Measurements from ENCODE around the gene BACH1.

The BACH1 gene

DNA sequence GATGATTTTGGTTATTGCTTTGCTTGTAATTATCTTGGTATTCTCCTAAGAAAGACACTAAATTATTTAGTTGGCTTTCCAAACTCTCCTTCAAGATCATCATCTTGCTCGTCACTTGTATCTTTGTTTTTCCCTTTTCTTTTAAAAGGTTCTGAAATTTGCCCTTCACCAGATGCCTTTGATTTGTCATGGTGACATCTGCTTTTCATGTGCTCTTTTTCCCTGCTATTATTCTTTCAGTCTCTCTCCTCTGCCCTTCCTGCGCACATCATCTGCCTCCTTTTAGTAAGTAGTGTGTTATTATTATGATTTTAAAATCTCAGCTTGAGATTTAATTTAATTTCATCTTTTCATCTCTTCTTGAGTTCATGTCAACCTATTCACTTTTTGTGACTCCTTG is 92.1 kb downstream of the BACH1 start:
- no peaks in the 10 kb centered on the region for H3K4me1 ChIP-seq (ENCODE audit: insufficient read depth, poor library complexity, severe bottlenecking)
- no peak overlapping the region for H3K4me3 ChIP-seq (ENCODE audit: severe bottlenecking)
- DNase-seq (ENCODE audit: low spot score) (no peak), ATAC-seq (ENCODE audit: low read depth) (no peak)
- H3K27ac ChIP-seq (ENCODE audit: poor library complexity, severe bottlenecking), result no peak overlapping the region
- no peaks in the 10 kb centered on the region; the same call in 1 of the 2 replicates for H3K36me3 ChIP-seq (ENCODE audit: low read depth)
- H3K27me3 ChIP-seq (ENCODE audit: insufficient read depth, poor library complexity, severe bottlenecking), result no peaks in the 10 kb centered on the region
- TF ChIP-seq CTCF (IDR thresholded peaks at IDR 0.05; ENCODE audit: poor library complexity, severe bottlenecking), result no peak
- no peaks in the 10 kb centered on the region for H3K9me3 ChIP-seq (ENCODE audit: severe bottlenecking)

DNA sequence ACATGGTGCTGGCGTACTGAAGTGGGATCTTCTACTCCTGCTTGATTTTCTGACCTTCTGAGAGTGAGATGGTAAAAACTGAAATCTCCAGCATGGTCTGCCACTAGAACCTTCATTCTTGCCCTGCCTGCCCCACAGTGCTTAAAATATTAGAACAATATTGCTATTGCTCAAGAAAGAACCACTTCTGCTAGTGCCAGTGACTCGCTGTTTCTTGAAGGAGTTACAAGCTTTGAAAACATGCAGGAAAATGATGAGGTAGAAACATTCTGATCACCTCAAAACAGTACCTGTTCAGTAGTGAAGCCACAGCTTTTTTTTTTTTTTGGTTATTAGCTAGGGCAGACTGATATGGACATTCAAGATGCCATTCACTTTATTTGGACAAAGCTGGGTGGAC is 95.3 kb downstream of the BACH1 start:
- no peaks in the 10 kb centered on the region; the same call in 1 of the 2 replicates for H3K36me3 ChIP-seq (ENCODE audit: low read depth)
- no peak overlapping the region for H3K27ac ChIP-seq (ENCODE audit: poor library complexity, severe bottlenecking)
- no peaks in the 10 kb centered on the region for H3K4me1 ChIP-seq (ENCODE audit: insufficient read depth, poor library complexity, severe bottlenecking)
- TF ChIP-seq CTCF (IDR thresholded peaks at IDR 0.05; ENCODE audit: poor library complexity, severe bottlenecking), result no peak
- no peaks in the 10 kb centered on the region for H3K27me3 ChIP-seq (ENCODE audit: insufficient read depth, poor library complexity, severe bottlenecking)
- no peak overlapping the region for H3K4me3 ChIP-seq (ENCODE audit: severe bottlenecking)
- no peak for ATAC-seq (ENCODE audit: low read depth)
- no peak for DNase-seq (ENCODE audit: low spot score)
- H3K9me3 ChIP-seq (ENCODE audit: severe bottlenecking), result no peaks in the 10 kb centered on the region

All from RWPE2 (cell line).